ENCODE results near the gene CCDC71.
A peak's percentile ranks its signal among the peaks of the same experiment; 100 is the strongest.

The CCDC71 gene

GRCh38 chr3:49165771-49166751 is at the start of gene CCDC71:
Gene CCDC71, minus strand, starts transcription at chr3:49166331. Its CDS starts 2,123 bp downstream, at chr3:49164208.
- peak; percentile 94 for DNase-seq (ENCODE audit: low spot score)

- no peak for DNase-seq (ENCODE audit: low spot score)
These were observed 47.9 kb upstream of the CCDC71 start for GRCh38 chr3:49213998-49214397.

GRCh38 chr3:49213541-49213943 is 47.4 kb upstream of the CCDC71 start:
- DNase-seq (ENCODE audit: low spot score) = no peak

- DNase-seq (ENCODE audit: low spot score) = no peak
These were observed 33.8 kb upstream of the CCDC71 start for GRCh38 chr3:49199900-49200281.

- peak; percentile 97 for DNase-seq (ENCODE audit: low spot score)
These were observed 33.2 kb upstream of the CCDC71 start for GRCh38 chr3:49199239-49199899.

- no peak for DNase-seq (ENCODE audit: low spot score)
These were observed 32.6 kb upstream of the CCDC71 start for GRCh38 chr3:49198611-49199230.

GRCh38 chr3:49198161-49198560 is 32.0 kb upstream of the CCDC71 start:
- no peak for DNase-seq (ENCODE audit: low spot score)

- no peak for DNase-seq (ENCODE audit: low spot score)
These were observed 25.6 kb upstream of the CCDC71 start for GRCh38 chr3:49191741-49192140.

GRCh38 chr3:49183873-49184272 is 17.7 kb upstream of the CCDC71 start:
- no peak for DNase-seq (ENCODE audit: low spot score)

- no peak for DNase-seq (ENCODE audit: low spot score)
These were observed 16.6 kb upstream of the CCDC71 start for GRCh38 chr3:49182682-49183081.

- no peak for DNase-seq (ENCODE audit: low spot score)
These were observed 15.2 kb upstream of the CCDC71 start for GRCh38 chr3:49181351-49181750.

- DNase-seq (ENCODE audit: low spot score) = no peak
These were observed 14.0 kb upstream of the CCDC71 start for GRCh38 chr3:49180116-49180515.

GRCh38 chr3:49177073-49177472 is 10.9 kb upstream of the CCDC71 start:
- DNase-seq (ENCODE audit: low spot score) = no peak

- DNase-seq (ENCODE audit: low spot score) = no peak
These were observed 9.4 kb upstream of the CCDC71 start for GRCh38 chr3:49175530-49175929.

GRCh38 chr3:49174397-49174985 is 8.4 kb upstream of the CCDC71 start:
- DNase-seq (ENCODE audit: low spot score) = no peak

- DNase-seq (ENCODE audit: low spot score) = no peak
These were observed 7.7 kb upstream of the CCDC71 start for GRCh38 chr3:49173792-49174170.

GRCh38 chr3:49173116-49173791 is 7.1 kb upstream of the CCDC71 start:
- no peak for DNase-seq (ENCODE audit: low spot score)

- no peak for DNase-seq (ENCODE audit: low spot score)
These were observed 6.5 kb upstream of the CCDC71 start for GRCh38 chr3:49172551-49173041.

GRCh38 chr3:49171775-49172500 is 5.8 kb upstream of the CCDC71 start:
- DNase-seq (ENCODE audit: low spot score) = peak; percentile 42

GRCh38 chr3:49171119-49171774 is 5.1 kb upstream of the CCDC71 start, which contains the start of gene KLHDC8B:
Gene KLHDC8B, plus strand, starts transcription at chr3:49171598. Its CDS starts 1,172 bp downstream, at chr3:49172770.
- peak; percentile 96 for DNase-seq (ENCODE audit: low spot score)
